Heart right ventricle (tissue), 16 donors: ENCODE measurements around the gene CTBP2. TPM values are rescaled to one million over a fixed set of nuclear protein-coding genes. Genes with fewer than 3 reads are reported as not detected.

Experiments
- ATAC-seq, 8 donors: fragments of 200-7000 bp; cut with Tn5 transposase; one replicate each; pipeline ENCODE4 v1.9.1; 2020; ENCODE audit warnings: mild to moderate bottlenecking in 8 of 8, moderate library complexity in 8 of 8, moderate number of reproducible peaks in 1 of 8
- DNase-seq, 2 donors: peaks; one replicate each; pipeline ENCODE4 v3.0.0-alpha.2; 2020
- H3K27ac ChIP-seq, 10 donors: fragments of 200-600 bp; sonication (generic) in 2 of 10; one replicate each; pipeline versions ENCODE4 v1.5.0 to v1.8.0; 2020 to 2022; ENCODE audit warnings: mild to moderate bottlenecking in 3 of 10
- H3K27me3 ChIP-seq, 7 donors: fragments of 200-600 bp; one replicate each; pipeline ENCODE4 v1.8.0; 2021 to 2022; ENCODE audit warnings: mild to moderate bottlenecking in 2 of 7
- H3K36me3 ChIP-seq, 9 donors: fragments of 200-600 bp; sonication (generic) in 1 of 9; one replicate each; pipeline versions ENCODE4 v1.5.0 to v1.8.0; 2020 to 2022; ENCODE audit warnings: mild to moderate bottlenecking in 2 of 9
- H3K4me1 ChIP-seq, 9 donors: fragments of 200-600 bp; sonication (generic) in 1 of 9; one replicate each; pipeline versions ENCODE4 v1.5.0 to v1.8.0; 2020 to 2022; ENCODE audit warnings: mild to moderate bottlenecking in 4 of 9
- H3K4me3 ChIP-seq, 10 donors: fragments of 200-600 bp; sonication (generic) in 2 of 10; one replicate each; pipeline versions ENCODE4 v1.5.0 to v1.8.0; 2020 to 2022; ENCODE audit warnings: mild to moderate bottlenecking in 7 of 10, moderate library complexity in 2 of 10
- H3K9me3 ChIP-seq, 11 donors: fragments of 200-600 bp in 10 of 11; sonication (generic) in 2 of 11; one replicate each; pipeline versions ENCODE4 v1.5.0 to v1.8.0; 2013 to 2022; ENCODE audit warnings: mild to moderate bottlenecking in 2 of 11, control low read depth in 1 of 11, moderate library complexity in 1 of 11
- WGBS, 2 donors: extraction: QIAGEN DNeasy Blood & Tissue Kit; methylation state at CpG; one replicate each; pipeline ENCODE4 v1.1.7; 2013; ENCODE audit warnings: inconsistent platforms in 1 of 2; 5-methylcytosine and 5-hydroxymethylcytosine counted together
- intact Hi-C, 10 donors: fragments of 100-400 bp; cut with DNase I; formaldehyde crosslinking; loops; one replicate each; pipeline versions ENCODE4 v1.11.1 to v1.14.2; 2022
- polyA plus RNA-seq, 2 donors: library from polyadenylated mRNA; stranded (reverse); fragments of 200-250 nt; gene quantifications; one replicate each; pipeline ENCODE4 v1.2.3, GENCODE V29; 2013
- total RNA-seq, 10 donors: library from RNA; stranded (reverse); fragmentation: NEBNext Ultra II Directional in 3 of 10; extraction: Animal tissue kit (Norgen Biotek cat#: 25700) in 3 of 10; gene quantifications; one replicate each; pipeline versions ENCODE4 v1.2.1 to v1.2.4, GENCODE V29; 2021 to 2023
- TF ChIP-seq, protein P1 (sequence below), 9 donors: fragments of 200-600 bp; sonication (generic) in 2 of 9; IDR thresholded peaks; one replicate each; pipeline versions ENCODE4 v1.5.0 to v1.8.0; 2021 to 2022; ENCODE audit warnings: antibody characterized with exemption in 9 of 9, mild to moderate bottlenecking in 5 of 9, moderate library complexity in 1 of 9
- donor health status: Arrhythmogenic right ventricular cardiomyopathy.
- donor health status: ischemic (EF 13 %, LVEDD 7.1; RV severe dilation, severe dysfunction).
- donor health status: healthy with polysubstance abuse.
- donor health status: DM: no; HTN: yes; CAD: no.
- donor health status: DM: no; HTN: no; CAD: no.
- donor health status: ischemic (EF 25% LVEDD 6.9; RV normal size, moderate dysfunction).
- donor health status: ischemic (EF 25% LVEDD 5.7; RV mildly dilated, moderate dysfunction).
- donor health status: healthy.
- donor health status: DM: yes; HTN: yes; CAD: no.
- donor health status: Ischemic cardiomyopathy.
- donor health status: ischemic (EF 35%, LVEDD 5.7; RV mildly dilated, moderate dysfunction).
- donor health status: nonischemic (EF 11% LVEDD 7.7; RV severe dilation, severe dysfunction).
- donor health status: DM: yes; HTN: yes; CAD: no.
- donor health status: PGD.
- donor health status: ischemic (EF 29% LVEDD 5.4; RV normal size, mild dysfunction).
- donor health status: nonischemic (EF 23%, LVEDD 6.1; RV moderate dilation, normal function).

Gene CTBP2
- total and polyA plus RNA-seq, 12 donors, result 14.7 to 36.2 (median 26.0) TPM

GRCh38 chr10:125043841-125044658 lies 116.3 kb downstream of the CTBP2 start:
- WGBS, 2 donors, result 64 to 69% methylated on average over 17 of the region's 17 CpGs
- DNase-seq (no peak), ATAC-seq (no peak)
- Histone ChIP-seq H3K9me3 (no peaks in the 10 kb centered on the region), H3K36me3 (no peaks in the 10 kb centered on the region), H3K4me3 (no peak overlapping the region), H3K27me3 (no peaks in the 10 kb centered on the region), H3K27ac (peak overlapping the region in 3 of 10 donors; percentile 51 to 65 (median 56)), H3K4me1 (peaks cover 18 to 87% (median 59%) of the 10 kb centered on the region in 9 donors)
- TF ChIP-seq, protein P1, sequence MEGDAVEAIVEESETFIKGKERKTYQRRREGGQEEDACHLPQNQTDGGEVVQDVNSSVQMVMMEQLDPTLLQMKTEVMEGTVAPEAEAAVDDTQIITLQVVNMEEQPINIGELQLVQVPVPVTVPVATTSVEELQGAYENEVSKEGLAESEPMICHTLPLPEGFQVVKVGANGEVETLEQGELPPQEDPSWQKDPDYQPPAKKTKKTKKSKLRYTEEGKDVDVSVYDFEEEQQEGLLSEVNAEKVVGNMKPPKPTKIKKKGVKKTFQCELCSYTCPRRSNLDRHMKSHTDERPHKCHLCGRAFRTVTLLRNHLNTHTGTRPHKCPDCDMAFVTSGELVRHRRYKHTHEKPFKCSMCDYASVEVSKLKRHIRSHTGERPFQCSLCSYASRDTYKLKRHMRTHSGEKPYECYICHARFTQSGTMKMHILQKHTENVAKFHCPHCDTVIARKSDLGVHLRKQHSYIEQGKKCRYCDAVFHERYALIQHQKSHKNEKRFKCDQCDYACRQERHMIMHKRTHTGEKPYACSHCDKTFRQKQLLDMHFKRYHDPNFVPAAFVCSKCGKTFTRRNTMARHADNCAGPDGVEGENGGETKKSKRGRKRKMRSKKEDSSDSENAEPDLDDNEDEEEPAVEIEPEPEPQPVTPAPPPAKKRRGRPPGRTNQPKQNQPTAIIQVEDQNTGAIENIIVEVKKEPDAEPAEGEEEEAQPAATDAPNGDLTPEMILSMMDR (IDR thresholded peaks at IDR 0.05), result no peak
- intact Hi-C loops, result loop anchor here in 4 of 10 donors (10.0 kb wide), 5 partner anchors 49 to 311 kb away; no protein-coding TSS in a partner anchor

GRCh38 chr10:125041856-125042506 lies 118.4 kb downstream of the CTBP2 start:
- intact Hi-C loops, result loop anchor here in 4 of 10 donors (10.0 kb wide), 5 partner anchors 47 to 313 kb away; no protein-coding TSS in a partner anchor
- 85 to 87% methylated on average over 9 of the region's 9 CpGs for WGBS, 2 donors

GRCh38 chr10:125039354-125039769 lies 121.0 kb downstream of the CTBP2 start:
- no peak overlapping the region for H3K4me3 ChIP-seq
- peak overlapping the region in 1 of 10 donors; percentile 61 for H3K27ac ChIP-seq
- peaks cover 28 to 88% (median 59%) of the 10 kb centered on the region in 9 donors for H3K4me1 ChIP-seq
- H3K9me3 ChIP-seq, result no peaks in the 10 kb centered on the region
- H3K27me3 ChIP-seq, result no peaks in the 10 kb centered on the region
- 58 to 67% methylated on average over 15 of the region's 15 CpGs for WGBS, 2 donors
- intact Hi-C loops, result loop anchor here in 3 of 10 donors (5.0 kb wide), 2 partner anchors 37 to 42 kb away; no protein-coding TSS in a partner anchor
- peaks cover 0 to 26% (median 0%) of the 10 kb centered on the region in 9 donors for H3K36me3 ChIP-seq
- TF ChIP-seq, protein P1 (IDR thresholded peaks at IDR 0.05), result no peak
- ATAC-seq (no peak), DNase-seq (no peak)

More at GRCh38 chr10:125041856-125042506, 118.4 kb downstream of the CTBP2 start:
- H3K27ac ChIP-seq, result no peak overlapping the region
- no peaks in the 10 kb centered on the region for H3K9me3 ChIP-seq
- TF ChIP-seq, protein P1 (IDR thresholded peaks at IDR 0.05), result no peak
- peaks cover 19 to 89% (median 65%) of the 10 kb centered on the region in 9 donors for H3K4me1 ChIP-seq
- H3K4me3 ChIP-seq, result no peak overlapping the region
- peaks cover 0 to 15% (median 0%) of the 10 kb centered on the region in 9 donors for H3K36me3 ChIP-seq
- H3K27me3 ChIP-seq, result no peaks in the 10 kb centered on the region
- ATAC-seq (no peak), DNase-seq (no peak)

DNA sequence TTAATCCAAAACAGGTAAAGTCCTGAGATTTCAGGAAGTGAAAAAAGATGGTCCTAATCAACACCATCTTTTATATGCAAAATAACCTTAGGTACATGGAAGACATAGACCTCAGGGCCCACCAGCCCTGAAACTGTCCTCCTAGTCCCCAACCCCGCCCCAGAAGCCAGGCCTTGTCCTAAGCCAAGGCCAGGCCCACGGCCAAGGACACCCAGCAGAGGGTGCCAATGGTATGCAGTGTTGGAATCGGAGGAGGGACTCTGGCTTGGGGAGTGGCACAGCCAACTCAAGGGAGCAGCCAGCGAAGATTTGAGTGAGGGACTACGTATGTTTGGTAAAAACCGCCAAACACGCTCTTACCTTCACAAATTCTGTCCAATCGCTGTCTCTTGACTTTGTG lies 121.7 kb downstream of the CTBP2 start:
- 59 to 63% methylated on average over 8 of the region's 8 CpGs for WGBS, 2 donors
- H3K4me1 ChIP-seq, result peaks cover 25 to 84% (median 56%) of the 10 kb centered on the region in 9 donors

More for the DNA sequence above, 121.7 kb downstream of the CTBP2 start:
- TF ChIP-seq, protein P1 (IDR thresholded peaks at IDR 0.05), result peak in 4 of 9 donors; percentile 20 to 47 (median 42)
- peak overlapping the region in 4 of 10 donors; percentile 21 to 61 (median 44) for H3K27ac ChIP-seq
- no peak overlapping the region for H3K4me3 ChIP-seq
- intact Hi-C loops, result loop anchor here in 3 of 10 donors (5.0 kb wide), 2 partner anchors 36 to 41 kb away; no protein-coding TSS in a partner anchor
- DNase-seq (peak; percentile 65 to 69), ATAC-seq (peak; percentile 80 to 95 (median 89))
- no peaks in the 10 kb centered on the region for H3K9me3 ChIP-seq
- H3K27me3 ChIP-seq, result no peaks in the 10 kb centered on the region
- peaks cover 0 to 26% (median 0%) of the 10 kb centered on the region in 9 donors for H3K36me3 ChIP-seq
